GM12878 (cell line): ENCODE results near the gene BEST3. TPM values are rescaled to one million over a fixed set of nuclear protein-coding genes. Genes with fewer than 3 reads are reported as not detected.

ENCODE experiments used
- ATAC-seq: fragments of 200-7000 bp; cut with Tn5 transposase; 3 replicates; pipeline ENCODE4 v1.9.1; 2020; ENCODE audit warnings: mild to moderate bottlenecking, moderate library complexity
- BruUV-seq: library from RNA; stranded (reverse); fragments of 400-500 nt; replicated peaks from 2 replicates; lab custom pipeline; 2021; lab: Mats Ljungman, UMichigan
- CTCF ChIA-PET: fragments of 300-600 bp; sonication (Branson Sonifier 250); formaldehyde crosslinking; extraction: SDS; loops from one replicate; lab custom pipeline; 2021; ENCODE audit warnings: inconsistent platforms; lab: Yijun Ruan, JAX
- POLR2A ChIA-PET: fragments of 350-600 bp; formaldehyde crosslinking; extraction: SDS; loops from one replicate; lab custom pipeline; 2021; ENCODE audit warnings: inconsistent platforms; lab: Charles Lee
- RAD21 ChIA-PET: fragments of 300-600 bp; sonication (Branson Sonifier 250); formaldehyde crosslinking; loops from one replicate; lab custom pipeline; 2023; ENCODE audit warnings: antibody characterized with exemption; ENCODE audit not compliant: unreplicated experiment; lab: Charles Lee
- SMC1A ChIA-PET: fragments of 300-600 bp; sonication (Branson Sonifier 250); formaldehyde crosslinking; loops from one replicate; lab custom pipeline; 2023; ENCODE audit not compliant: unreplicated experiment, uncharacterized antibody; lab: Charles Lee
- DNase-seq: peaks from one replicate; pipeline ENCODE4 v3.0.0-alpha.2; 2011; ENCODE audit warnings: low read depth, low spot score
- FAIRE-seq: peaks from 3 replicates; lab custom pipeline; 2011; peaks lifted over from hg19 to GRCh38; lab: Jason Lieb, UNC
- H2AFZ ChIP-seq: 2 replicates; pipeline ENCODE4 v1.6.0; 2011; ENCODE audit warnings: low read depth, low read length, control low read depth; ENCODE audit not compliant: control insufficient read depth
- H3K27ac ChIP-seq: 2 replicates; pipeline ENCODE4 v1.5.1; 2011; ENCODE audit warnings: control low read depth; ENCODE audit not compliant: control insufficient read depth, insufficient read depth
- H3K27me3 ChIP-seq, 2 experiments: replicated peaks in 1 of 2; 2 replicates each; pipeline versions ENCODE4 v1.6.0 to v1.6.1; 2011; ENCODE audit warnings: low read length in 1 of 2; ENCODE audit not compliant: control insufficient read depth in 2 of 2, insufficient read depth in 2 of 2
- H3K36me3 ChIP-seq, 2 experiments: 2 replicates each; pipeline ENCODE4 v1.5.1; 2011; ENCODE audit warnings: low read length in 1 of 2; ENCODE audit not compliant: control insufficient read depth in 2 of 2, insufficient read depth in 2 of 2
- H3K4me1 ChIP-seq: 2 replicates; pipeline ENCODE4 v1.6.1; 2011; ENCODE audit warnings: mild to moderate bottlenecking, low read length, moderate library complexity, mixed read lengths; ENCODE audit not compliant: control insufficient read depth, insufficient read depth
- H3K4me2 ChIP-seq: 2 replicates; pipeline ENCODE4 v1.6.0; 2011; ENCODE audit warnings: control low read depth; ENCODE audit not compliant: control insufficient read depth, insufficient read depth
- H3K4me3 ChIP-seq: fragments of 200-600 bp; sonication (generic); 2 replicates; pipeline ENCODE4 v1.5.1; 2016
- H3K79me2 ChIP-seq: 2 replicates; pipeline ENCODE4 v1.6.0; 2011; ENCODE audit warnings: low read length; ENCODE audit not compliant: control insufficient read depth, insufficient read depth
- H3K9ac ChIP-seq: 2 replicates; pipeline ENCODE4 v1.8.0; 2011; ENCODE audit warnings: low read length, control low read depth, mixed read lengths; ENCODE audit not compliant: control insufficient read depth, insufficient read depth
- H3K9me3 ChIP-seq: replicated peaks from 3 replicates; pipeline ENCODE4 v1.5.1; 2011; ENCODE audit warnings: mild to moderate bottlenecking, low read length; ENCODE audit not compliant: control insufficient read depth, insufficient read depth
- H4K20me1 ChIP-seq: 2 replicates; pipeline ENCODE4 v1.6.0; 2011; ENCODE audit not compliant: control insufficient read depth, insufficient read depth
- BHLHE40 ChIP-seq, 2 experiments: fragments of 450-650 bp in 1 of 2; IDR thresholded peaks; 2 replicates each; pipeline ENCODE4 v1.6.1; 2011 to 2017; ENCODE audit warnings: low read depth in 2 of 2, borderline replicate concordance in 1 of 2, improper control_type of control experiment in 1 of 2, low read length in 1 of 2, mild to moderate bottlenecking in 1 of 2
- MAX ChIP-seq: IDR thresholded peaks from 2 replicates; pipeline ENCODE4 v1.6.1; 2012; ENCODE audit warnings: low read depth, low read length, improper control_type of control experiment
- NFIC ChIP-seq: IDR thresholded peaks from 2 replicates; pipeline ENCODE4 v1.6.1; 2012; ENCODE audit warnings: low read depth, mild to moderate bottlenecking, inconsistent platforms, low read length, moderate library complexity
- PML ChIP-seq: IDR thresholded peaks from 2 replicates; pipeline ENCODE4 v1.6.1; 2012; ENCODE audit warnings: low read length, inconsistent platforms
- WGBS: methylation state at CpG from one replicate; pipeline ENCODE4 v1.1.6; 2016; ENCODE audit warnings: low lambda C conversion rate; ENCODE audit not compliant: insufficient replicate concordance, insufficient coverage; ENCODE audit errors: missing lambda C conversion rate; 5-methylcytosine and 5-hydroxymethylcytosine counted together
- in situ Hi-C: fragments of 300-500 bp; cut with MboI; formaldehyde crosslinking; loops from 9 replicates; pipeline ENCODE4 v1.14.3; 2018; ENCODE audit warnings: mixed read lengths
- intact Hi-C: fragments of 100-400 bp; cut with micrococcal nuclease; formaldehyde crosslinking; loops from one replicate; pipeline ENCODE4 v1.14.2; 2022; ENCODE audit not compliant: unreplicated experiment
- polyA plus RNA-seq, 11 experiments: library from polyadenylated mRNA; depleted of rRNA in 4 of 11; unstranded in 6 of 11; stranded (reverse) in 5 of 11; fragments of >200 nt; fragmentation: Nextera tagmentation in 4 of 11; fragmentation: Illumina TruSeq in 1 of 11; extraction: Ambion mirVana in 4 of 11; extraction: Trizol in 1 of 11; gene quantifications; 1 replicate in 1 of 11; 2 replicates in 10 of 11; pipeline versions ENCODE4 v1.2.1 to v1.2.3, GENCODE V29; 2011 to 2016; ENCODE audit warnings: inconsistent platforms in 2 of 11, missing spikeins in 2 of 11, low read depth in 1 of 11
- total RNA-seq, 4 experiments: library from RNA; depleted of rRNA in 3 of 4; stranded (reverse); fragments of >200 nt in 3 of 4; fragmentation: Illumina TruSeq in 1 of 4; extraction: Trizol in 1 of 4; gene quantifications; 2 replicates each; pipeline versions ENCODE4 v1.2.1 to v1.2.3, GENCODE V29; 2013 to 2021
- TF ChIP-seq, protein P1 (sequence below): IDR thresholded peaks from 2 replicates; pipeline ENCODE4 v1.6.1; 2011; ENCODE audit warnings: borderline replicate concordance, low read depth, mild to moderate bottlenecking, moderate library complexity, low read length; ENCODE audit not compliant: insufficient read depth, poor library complexity, severe bottlenecking

The BEST3 gene
- total and polyA plus RNA-seq, 10 of the 15 experiments (the other 5 are each of a cell fraction or from before 2014, with no cell fraction given) = not detected

DNA sequence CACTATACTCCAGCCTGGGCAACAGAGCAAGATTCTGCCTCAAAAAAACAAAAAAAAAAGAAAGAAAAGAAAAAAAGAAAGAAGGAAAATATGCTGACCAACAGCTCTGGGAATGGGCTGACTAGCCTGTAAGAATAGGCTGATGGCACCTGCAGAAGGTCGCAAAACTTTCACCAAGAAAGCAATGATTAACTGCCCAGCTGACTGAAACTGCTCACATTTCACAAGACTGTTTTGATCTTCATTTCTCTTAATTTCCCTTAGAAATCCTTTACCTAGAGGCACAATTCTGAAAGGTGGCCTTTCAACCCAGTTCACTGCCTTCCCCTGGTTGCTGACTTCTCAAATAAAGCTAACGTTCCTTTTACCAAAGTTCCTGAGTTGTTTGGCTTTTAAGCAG is 12.4 kb downstream of the BEST3 start:
- ChIA-PET CTCF (interaction anchor here (0.6 to 1.4 kb wide), 2 partner anchors 13 to 17 kb away, joined by 3 read pairs; no protein-coding TSS in a partner anchor), SMC1A (interaction anchor here (1.2 kb wide), 1 partner anchor 47 kb away, joined by 3 read pairs; no protein-coding TSS in a partner anchor), RAD21 (no interaction called here), POLR2A (interaction anchor here (0.6 kb wide), 2 partner anchors 45 to 426 kb away, joined by 3 to 6 read pairs; no protein-coding TSS in a partner anchor)
- in situ Hi-C loops (no loop called here), intact Hi-C loops (no loop called here)
- H3K4me2 ChIP-seq = no peak overlapping the region
- TF ChIP-seq MAX = no peak
- H3K9me3 ChIP-seq = no peaks in the 10 kb centered on the region
- DNase-seq (no peak), ATAC-seq (peak; percentile 59), FAIRE-seq (no peak)
- BruUV-seq = no TSS peak
- H3K4me1 ChIP-seq = no peaks in the 10 kb centered on the region
- H3K36me3 ChIP-seq = no peaks in the 10 kb centered on the region
- no peak overlapping the region for H3K27ac ChIP-seq
- no peak overlapping the region for H2AFZ ChIP-seq
- H3K27me3 ChIP-seq = no peaks in the 10 kb centered on the region; a peak in 1 of 4 replicates
- H3K4me3 ChIP-seq = no peak overlapping the region
- H3K79me2 ChIP-seq = no peaks in the 10 kb centered on the region
- WGBS = 87% methylated on average over 2 of the region's 2 CpGs
- H3K9ac ChIP-seq = no peak overlapping the region
- no peaks in the 10 kb centered on the region for H4K20me1 ChIP-seq

DNA sequence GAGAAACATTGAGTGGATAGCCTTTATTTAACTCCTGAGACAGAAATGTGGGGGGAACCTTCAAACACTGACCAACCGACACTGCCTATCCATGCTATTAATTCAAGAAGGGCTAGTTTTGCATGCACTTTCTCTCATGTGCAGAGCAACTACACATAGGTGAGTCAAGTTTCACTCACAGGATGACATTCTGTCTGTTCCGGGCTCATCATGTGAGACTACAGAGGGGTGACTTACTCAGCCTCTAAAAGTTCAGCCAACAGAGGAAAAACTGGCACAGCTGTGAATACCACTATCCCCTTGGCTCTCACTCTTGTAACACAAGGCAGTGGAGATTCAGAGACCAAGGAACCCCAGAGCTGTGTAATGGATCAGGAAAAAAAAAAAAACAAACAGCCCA is 13.3 kb downstream of the BEST3 start:
- in situ Hi-C loops (no loop called here), intact Hi-C loops (no loop called here)
- Histone ChIP-seq H3K9ac (no peak overlapping the region), H3K9me3 (no peaks in the 10 kb centered on the region), H3K4me2 (no peak overlapping the region), H3K4me1 (no peaks in the 10 kb centered on the region), H3K4me3 (no peak overlapping the region), H3K27me3 (no peaks in the 10 kb centered on the region; a peak in 1 of 4 replicates), H2AFZ (no peak overlapping the region), H3K36me3 (no peaks in the 10 kb centered on the region), H3K79me2 (no peaks in the 10 kb centered on the region), H3K27ac (no peak overlapping the region), H4K20me1 (no peaks in the 10 kb centered on the region)
- BruUV-seq = no TSS peak
- ChIA-PET CTCF (interaction anchor here (0.6 to 1.4 kb wide), 4 partner anchors 12 to 136 kb away, joined by 3 read pairs; no protein-coding TSS in a partner anchor), RAD21 (no interaction called here), POLR2A (no interaction called here), SMC1A (no interaction called here)
- DNase-seq (no peak), ATAC-seq (peak; percentile 82), FAIRE-seq (no peak)
- 0% methylated on average over 2 of the region's 2 CpGs for WGBS
- no peak for TF ChIP-seq NFIC
- TF ChIP-seq, protein P1, sequence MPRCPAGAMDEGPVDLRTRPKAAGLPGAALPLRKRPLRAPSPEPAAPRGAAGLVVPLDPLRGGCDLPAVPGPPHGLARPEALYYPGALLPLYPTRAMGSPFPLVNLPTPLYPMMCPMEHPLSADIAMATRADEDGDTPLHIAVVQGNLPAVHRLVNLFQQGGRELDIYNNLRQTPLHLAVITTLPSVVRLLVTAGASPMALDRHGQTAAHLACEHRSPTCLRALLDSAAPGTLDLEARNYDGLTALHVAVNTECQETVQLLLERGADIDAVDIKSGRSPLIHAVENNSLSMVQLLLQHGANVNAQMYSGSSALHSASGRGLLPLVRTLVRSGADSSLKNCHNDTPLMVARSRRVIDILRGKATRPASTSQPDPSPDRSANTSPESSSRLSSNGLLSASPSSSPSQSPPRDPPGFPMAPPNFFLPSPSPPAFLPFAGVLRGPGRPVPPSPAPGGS = peak; percentile 36
- peak in 1 of 2 experiments; percentile 30; a peak in 1 of 4 replicates for TF ChIP-seq BHLHE40 (IDR thresholded peaks at IDR 0.05; ENCODE audit: borderline replicate concordance in 1 of 2, low read depth in 2 of 2, low read length in 1 of 2)
- no peak for TF ChIP-seq PML
